SIG-M5 treated with dmso at 0.1 percent for 504 hours (cell line): Measurements from ENCODE around the gene GATB.
"Not testable (repeated sequence)": the region's sequence is repeated elsewhere in the genome, so short reads cannot be mapped to it uniquely, and the experiment has no call there.

ENCODE experiments used
- DNase-seq: peaks from one replicate; lab custom pipeline; 2025; ENCODE audit not compliant: unreplicated experiment; lab: John Stamatoyannopoulos, UW

Gene GATB

DNA sequence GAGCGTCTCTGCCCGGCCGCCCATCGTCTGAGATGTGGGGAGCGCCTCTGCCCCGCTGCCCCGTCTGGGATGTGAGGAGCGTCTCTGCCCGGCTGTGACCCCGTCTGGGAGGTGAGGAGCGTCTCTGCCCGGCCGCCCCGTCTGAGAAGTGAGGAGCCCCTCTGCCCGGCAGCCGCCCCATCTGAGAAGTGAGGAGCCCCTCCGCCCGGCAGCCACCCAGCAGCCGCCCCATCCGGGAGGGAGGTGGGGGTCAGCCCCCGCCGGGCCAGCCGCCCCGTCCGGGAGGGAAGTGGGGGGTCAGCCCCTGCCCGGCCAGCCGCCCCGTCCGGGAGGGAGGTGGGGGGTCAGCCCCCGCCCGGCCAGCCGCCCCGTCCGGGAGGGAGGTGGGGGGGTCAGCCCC is 29.1 kb downstream of the GATB start:
- not testable (repeated sequence) for DNase-seq

DNA sequence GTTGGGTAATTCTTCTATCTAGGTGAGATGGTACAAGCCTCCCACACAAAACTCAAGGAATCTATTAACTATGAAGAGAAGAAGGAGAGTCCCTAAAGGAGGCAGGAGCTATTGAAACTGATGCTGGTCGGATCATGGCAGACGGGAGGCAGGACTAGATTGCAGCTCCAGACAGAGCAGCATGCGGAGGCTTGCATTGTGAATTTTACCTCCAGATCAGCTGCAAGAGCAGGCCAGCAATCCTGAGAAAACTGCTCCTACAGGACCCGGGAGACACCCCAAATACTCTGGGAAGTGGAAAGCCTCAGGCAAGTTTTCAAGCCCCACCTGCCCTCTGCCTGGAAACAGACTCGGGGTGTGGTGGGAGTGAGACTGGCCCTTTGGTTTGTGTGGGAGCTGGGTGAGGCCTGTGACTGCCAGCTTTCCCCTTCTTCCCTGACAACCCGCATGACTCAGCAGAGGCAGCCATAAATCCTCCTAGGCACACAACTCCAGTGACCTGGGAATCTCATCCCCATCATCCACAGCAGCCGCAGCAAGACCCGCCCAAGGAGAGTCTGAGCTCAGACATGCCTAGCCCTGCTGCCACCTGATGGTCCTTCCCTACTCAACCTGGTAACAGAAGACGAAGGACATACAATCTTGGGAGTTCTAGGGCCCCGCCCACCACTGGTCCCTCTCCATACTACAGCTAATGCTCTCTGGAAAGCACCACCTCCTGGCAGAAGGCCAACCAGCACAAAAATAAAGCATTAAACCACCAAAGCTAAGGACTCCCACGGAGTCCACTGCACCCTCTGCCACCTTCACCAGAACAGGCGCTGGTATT is 30.9 kb downstream of the GATB start:
- no peak for DNase-seq

DNA sequence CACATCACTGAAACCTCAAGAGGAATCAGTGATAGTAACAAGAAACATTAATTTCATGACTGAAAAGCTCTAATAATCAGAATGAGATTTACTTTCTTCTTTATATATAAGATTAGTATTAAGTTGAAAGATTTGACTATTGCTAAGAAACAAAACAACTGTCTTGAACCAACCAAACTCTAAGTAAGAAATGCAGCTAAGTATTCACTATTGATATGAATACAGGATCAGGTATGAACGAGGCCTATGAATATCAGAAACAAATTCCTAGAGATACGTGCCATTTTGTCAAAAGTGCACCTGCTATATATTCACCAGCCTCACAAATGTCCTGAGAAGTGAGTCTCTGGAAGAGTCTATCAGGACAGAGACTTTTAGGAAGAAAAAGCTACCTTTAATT is 32.1 kb downstream of the GATB start:
- DNase-seq, result no peak

DNA sequence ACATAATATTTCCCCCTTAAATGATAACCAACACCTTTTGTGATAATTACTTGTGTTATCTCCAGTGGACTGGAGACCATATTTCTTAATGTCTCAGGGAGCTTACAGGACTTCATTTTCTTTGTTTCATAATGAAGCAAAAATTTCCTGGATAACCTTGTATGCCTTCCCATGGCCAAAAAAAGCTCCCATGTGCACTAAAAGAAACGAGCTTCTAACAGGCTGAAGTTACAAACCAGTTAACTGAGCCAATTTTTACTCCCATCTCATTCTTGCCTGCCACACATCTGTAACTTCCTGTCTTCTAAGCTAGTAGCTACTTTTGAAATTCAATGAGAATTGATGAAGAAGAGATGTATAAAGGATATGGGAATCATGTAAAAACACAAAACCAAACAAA is 32.8 kb downstream of the GATB start:
- no peak for DNase-seq

DNA sequence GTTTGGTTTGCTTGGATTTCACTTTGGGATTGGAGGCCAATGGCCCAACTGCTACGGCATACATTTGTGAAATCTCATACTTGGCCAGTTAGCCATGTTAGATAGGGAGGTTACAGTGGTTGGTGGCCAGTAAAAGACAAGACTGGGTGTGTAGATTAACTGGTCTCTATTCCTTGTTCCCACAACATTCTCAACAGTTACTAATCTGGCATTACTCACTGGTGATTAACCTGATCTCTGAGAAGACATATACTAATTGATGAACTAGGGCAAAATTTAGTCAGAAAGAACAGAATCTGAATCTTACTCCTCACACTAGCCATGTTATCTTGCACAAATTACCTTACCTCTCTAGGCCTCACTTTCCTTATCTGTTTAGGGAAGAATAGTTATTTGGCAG is 33.4 kb downstream of the GATB start:
- DNase-seq, result no peak

DNA sequence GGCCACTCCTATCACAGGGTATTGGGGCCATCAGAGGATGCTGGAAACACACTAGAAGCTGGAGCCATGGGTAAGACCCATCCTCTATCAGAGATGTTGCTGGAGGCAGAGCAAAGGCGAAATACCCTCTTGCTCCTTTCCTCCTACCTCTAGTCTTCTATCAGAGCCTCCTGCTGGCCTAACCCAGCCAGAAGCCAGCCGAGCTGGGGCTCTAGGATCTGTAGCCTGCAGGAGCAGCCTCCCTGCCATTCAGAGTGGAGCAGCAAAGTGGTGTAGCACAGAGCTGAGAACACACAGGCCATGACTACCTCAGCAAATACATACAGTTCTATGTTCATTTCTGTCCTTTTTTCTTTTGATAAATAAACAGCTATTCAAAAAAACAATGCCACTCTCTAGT is 35.7 kb downstream of the GATB start:
- no peak for DNase-seq

DNA sequence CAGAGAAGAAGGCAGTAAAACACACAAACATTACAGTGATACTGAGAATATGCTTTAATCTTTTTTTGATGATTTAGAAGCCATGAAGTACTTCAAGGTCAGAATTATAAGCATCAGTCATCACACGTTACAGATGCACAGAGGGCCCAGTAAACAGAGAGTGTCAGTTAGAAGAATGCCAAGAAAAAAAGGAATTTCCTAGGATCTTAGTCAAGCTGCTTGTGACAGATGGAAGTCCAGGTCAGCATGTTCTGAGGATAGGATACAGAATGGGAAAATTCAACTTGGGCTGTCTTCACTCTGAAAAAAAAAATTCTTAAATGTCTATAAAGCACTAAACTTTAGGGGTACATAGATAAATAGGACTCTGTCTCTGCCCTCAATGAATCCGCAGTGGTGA is 38.9 kb downstream of the GATB start:
- DNase-seq, result no peak

DNA sequence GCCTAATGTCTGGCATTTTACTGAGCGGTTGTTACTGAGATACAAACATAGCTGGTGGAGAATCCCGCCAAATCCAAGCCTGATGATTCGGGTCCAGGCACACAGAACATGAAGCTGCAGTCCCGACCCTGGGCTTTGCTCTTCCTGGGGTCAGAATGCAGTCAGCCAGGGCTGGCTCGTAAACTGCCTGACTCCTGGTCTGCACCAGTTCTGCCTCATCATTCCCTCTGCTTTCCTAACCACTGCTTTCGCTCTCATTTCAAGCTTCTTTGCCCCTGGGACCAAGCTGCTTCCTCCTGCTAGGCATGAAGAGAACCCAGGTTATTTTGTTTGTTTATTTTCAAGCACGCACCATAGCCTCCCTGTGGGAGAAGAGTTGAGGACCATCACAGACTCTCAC is 39.3 kb downstream of the GATB start:
- no peak for DNase-seq

DNA sequence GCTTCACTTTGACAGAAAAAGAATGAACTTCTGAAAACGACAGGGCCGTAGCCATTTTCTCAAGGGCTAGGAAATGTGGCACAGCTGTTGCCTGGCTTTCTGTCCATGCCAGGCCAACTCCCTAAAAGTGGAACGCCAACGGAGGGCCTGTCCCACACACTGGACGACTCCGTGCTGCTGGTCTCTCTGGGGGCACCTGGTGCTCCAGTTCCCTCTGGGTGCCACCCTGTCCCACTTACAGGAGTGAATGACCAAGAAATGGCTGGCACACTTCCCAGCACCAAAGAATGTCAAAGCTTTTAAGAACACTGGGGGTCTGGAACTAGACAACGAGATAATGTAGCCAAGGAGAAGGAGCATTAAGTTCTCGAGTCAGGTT is 40.9 kb downstream of the GATB start:
- DNase-seq, result no peak

DNA sequence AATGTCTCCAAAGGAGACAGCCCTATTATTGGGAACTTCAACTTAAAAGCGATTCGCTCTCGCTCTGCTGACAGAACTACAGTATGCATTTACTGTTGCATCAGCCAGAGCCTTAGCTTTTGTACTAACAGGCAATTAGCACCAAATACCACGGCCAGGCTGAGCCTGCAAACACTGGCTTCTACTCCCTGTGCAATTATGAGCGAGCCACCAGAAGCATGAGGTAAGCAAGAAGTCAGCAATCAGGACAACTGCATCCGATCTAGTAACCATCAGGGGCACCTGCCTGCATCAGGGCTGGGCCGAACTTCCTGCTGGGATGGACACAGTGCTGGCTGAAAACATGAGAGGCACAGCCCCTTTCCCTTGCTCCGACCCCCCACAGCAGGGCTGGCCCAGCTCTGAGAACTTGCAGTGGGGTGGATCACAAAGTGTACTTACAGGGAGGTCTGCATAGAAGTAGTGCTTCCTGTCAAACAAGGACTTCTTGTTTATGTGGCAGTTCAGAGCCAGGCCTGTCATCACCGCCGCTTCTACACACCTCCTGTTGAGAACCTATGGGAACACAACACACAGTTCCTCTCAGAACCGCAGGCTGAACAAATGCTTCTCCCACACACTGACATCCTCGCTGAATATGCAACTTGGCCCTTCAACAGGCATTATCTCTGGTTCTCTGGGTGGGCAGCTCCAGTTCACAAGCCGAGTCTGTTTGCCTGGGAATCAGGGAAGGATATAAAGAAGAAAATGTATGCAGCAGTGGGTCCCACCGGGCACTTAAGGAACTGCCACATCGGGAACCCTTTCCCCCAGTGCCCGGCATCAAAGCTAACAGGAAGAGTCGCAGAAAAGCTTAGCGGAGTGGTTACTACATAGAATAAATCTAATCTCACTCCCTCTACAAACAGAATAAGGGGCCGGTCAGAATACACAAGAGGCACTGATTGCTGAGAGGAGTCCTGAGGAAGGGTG is 41.5 kb downstream of the GATB start:
- DNase-seq, result no peak

DNA sequence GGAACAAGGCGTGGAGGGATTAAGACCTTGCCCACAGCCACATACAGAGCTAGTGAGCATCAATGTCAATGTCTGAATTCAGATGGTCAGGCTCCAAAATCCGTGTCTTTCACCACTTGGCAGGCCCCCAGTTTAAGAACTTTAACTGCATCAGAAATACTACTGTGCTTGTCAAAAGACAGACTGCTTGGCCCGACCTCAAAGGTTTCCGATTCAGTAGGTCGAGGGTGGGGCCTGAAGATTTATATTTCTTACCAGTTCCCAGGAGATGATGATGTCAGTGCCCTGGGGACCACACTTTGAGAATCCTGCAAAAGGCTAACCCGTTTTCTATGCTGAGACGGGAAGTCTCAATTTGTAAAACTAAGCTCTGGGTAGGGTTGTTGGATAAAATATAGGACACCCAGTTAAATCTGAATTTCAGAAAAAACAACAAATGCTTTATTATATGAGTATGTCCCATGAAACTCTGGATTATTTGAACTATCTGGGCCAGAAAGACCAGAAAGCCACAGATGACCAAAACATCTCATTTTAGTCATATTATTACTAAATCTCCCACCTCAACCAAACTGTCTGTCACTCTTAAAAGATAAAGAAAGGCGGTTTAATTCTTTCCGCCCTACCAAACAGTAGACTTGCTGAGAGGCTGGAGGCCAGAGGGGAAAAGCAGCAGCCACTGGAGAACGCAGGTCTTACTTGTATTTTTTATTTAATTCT is 42.7 kb downstream of the GATB start:
- no peak for DNase-seq

DNA sequence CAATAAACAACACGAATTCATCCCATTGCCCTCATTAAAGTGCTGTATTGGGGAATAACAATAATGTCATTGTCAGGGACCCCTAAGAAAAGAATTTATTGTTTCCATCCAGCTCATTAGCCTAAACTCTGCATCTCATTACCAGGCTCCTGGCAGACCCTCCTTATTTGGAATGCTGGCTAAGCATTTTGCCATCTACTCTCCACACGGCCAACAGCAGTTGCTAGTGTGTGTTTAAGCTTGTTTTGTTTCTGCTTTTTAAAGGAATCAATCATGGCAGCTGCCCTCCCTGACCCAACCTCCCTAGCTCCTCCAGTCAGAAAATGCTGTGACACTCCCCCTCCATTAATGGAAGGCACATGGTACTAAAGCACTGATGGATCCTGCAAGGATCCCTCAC is 43.5 kb downstream of the GATB start:
- DNase-seq, result no peak

DNA sequence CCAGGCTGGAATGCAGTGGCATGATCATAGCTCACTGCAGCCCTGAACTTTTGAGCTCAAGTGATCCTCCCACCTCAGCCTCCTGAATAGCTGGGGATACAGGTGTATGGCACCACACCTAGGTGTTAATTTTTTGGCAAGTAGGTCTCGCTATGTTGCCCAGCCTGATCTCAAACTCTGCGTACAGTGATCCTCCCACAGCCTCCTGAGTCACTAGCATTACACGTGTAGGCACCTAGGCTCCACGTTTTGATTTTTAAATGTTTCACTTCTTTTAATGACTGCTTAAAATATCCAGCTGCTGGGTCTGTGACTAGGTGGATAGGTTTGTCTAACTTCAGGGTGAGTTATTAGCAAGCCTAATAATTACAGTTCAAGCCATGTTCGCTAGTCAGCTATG is 44.5 kb downstream of the GATB start:
- DNase-seq, result no peak

DNA sequence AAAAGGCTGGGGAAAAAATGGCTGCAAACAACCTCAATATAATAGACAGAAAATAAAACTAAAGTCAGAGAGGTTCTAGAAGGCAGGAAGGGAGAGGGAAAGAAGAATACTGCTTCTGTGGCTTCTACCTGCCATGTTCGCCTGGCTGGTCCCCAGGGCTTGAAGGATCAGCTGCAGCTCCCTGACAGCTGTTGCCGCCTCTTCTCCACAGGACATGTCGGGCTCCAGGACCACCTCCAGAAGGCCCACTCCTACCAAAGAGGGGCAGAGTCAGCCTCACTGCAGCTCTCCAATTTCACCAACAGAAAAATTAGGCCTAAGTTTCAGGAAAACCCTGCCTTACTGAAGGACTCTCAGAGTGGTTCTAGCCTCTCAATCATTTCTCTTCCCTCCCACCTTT is 44.9 kb downstream of the GATB start:
- DNase-seq, result no peak

DNA sequence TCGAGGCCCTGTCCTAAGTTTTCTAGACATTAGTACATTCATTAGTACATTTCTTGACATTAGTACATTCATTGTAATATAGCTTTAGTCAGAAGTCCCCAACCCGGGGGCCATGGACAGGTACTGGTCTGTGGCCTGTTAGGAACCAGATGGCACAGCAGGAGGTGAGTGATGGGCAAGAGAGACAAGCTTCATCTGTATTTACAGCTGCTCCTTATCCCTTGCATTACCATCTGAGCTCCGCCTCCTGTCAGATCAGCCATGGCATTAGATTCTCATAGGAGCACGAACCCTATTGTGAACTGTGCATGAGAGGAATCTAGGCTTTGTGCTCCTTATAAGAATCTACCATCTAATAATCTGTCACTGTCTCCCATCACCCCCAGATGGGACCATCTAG is 48.0 kb downstream of the GATB start:
- DNase-seq, result no peak

DNA sequence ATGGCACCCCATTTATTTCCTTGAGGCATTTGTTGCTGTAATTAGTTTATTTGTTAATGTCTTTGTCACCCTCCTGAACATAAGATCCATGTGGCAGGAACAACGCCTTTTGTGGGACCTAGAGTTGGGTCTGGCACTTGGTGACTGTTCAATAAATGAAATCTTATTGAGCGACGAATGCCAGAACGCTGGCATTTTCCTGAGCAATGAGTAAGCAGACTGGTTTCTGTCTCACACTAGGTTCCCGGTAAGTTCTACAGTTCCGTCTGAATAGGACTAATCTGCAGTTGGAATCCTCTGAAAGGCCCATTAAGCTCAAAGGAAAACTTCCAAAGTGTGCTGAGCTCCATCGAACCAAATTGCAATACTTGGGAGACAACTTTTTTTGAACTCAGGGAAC is 49.2 kb downstream of the GATB start:
- no peak for DNase-seq

DNA sequence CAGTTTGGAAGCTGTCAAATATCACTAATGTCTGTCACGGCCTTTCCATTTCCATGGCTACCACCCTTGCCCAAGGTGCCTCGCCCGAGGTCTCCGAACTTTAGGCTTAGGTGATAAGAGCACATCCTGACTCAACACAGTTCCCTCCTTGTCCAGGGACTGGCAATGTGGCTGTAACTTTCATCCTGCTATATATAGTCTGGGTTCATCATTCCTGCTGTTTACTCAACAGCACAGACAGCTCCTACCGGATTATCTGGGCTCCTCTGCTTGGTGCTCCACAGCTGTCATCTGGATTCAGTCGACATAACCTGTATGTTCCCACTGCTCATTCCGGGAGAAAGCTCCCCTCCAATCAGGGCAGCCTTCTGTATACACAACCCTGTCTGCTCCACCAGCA is 51.2 kb downstream of the GATB start:
- DNase-seq, result no peak

DNA sequence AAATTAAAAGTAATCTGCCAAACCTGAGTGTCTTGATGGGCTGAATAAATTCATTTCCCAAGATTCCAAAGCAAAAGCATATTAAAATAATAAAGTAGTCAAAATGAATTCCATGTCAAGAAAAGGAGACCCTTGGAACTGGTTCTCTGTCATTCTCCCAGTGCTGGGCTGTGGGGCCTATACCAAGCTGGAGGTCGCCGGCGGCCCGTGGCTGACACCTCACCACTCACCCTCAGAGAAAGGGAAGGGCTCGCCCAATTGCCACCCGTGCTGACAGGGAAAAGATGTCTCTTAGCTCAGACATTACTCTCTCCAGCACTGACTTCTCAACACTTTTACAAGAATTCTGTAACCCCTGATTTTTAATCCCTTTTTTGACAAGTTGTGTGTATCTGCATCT is 51.7 kb downstream of the GATB start:
- no peak for DNase-seq

DNA sequence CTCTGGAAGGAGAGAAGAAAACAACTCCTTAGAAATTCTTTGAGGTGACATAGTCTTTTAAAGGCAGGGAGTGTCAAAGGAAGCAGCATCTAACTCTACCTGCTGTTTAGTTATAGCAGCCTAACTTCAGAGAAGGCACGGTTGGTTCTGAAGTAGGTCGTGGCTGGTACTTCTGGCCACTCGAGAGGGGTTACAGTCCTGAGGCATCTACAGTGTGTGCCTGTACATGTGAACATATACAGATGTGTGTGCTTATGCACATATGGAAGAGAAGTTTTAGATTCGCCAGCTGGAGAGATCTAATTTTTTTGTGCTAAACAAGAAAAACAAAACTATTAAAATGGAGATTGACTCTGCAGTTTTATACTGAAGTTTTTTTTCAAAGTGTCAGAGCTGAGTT is 52.7 kb downstream of the GATB start:
- no peak for DNase-seq

DNA sequence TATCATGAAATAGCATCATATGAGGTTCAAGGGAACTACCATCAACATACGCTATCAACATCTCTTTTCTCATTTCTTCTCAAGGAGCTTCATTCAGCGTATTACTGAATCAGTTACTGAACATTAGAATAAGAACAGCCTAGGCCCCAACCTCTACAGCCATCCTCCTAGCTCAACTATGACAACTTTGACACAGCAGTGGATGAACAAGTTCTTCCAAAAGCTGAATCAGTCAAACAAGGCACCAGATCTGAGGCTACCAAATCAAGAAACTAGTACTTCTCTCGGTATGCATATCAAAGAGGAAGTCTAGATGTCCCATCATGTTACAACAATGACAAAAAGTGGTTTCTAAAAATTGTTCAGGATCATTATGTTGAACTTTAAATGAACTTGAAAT is 57.4 kb downstream of the GATB start:
- no peak for DNase-seq

DNA sequence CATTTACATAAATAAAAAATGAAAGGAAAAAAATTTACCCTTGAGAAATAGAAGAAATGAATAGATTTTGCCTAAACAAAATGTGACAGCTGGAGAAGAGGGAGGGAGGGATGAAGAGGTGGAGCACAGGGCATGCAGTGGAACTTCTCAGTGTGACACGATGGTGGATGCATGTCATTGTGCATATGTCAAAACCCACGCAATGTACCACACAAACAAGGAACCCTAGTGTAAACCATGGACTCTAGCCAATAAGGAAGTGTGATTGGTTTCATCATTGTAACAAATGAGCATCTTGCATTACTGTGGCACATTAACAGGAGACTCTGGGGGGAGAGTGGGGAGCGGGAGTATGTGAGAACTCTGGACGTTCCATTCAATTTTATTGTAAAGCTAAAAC is 58.6 kb downstream of the GATB start:
- no peak for DNase-seq
